Activated CD4-positive, alpha-beta T cell treated with anti-CD3 and anti-CD28 coated beads, Interleukin-2, amount 50 U/mL, for 1 hour (primary cell): Measurements from ENCODE around the gene ATP2B2.

Source experiments
- DNase-seq: peaks from one replicate; pipeline ENCODE4 v3.0.0-alpha.2; 2020

The ATP2B2 gene

GRCh38 chr3:10468613-10469354 is 36.6 kb downstream of the ATP2B2 start:
- DNase-seq = no peak

GRCh38 chr3:10467904-10468612 is 37.3 kb downstream of the ATP2B2 start:
- DNase-seq = no peak

GRCh38 chr3:10467204-10467603 is 38.2 kb downstream of the ATP2B2 start:
- no peak for DNase-seq

- no peak for DNase-seq
Observed at GRCh38 chr3:10466186-10466585, 39.2 kb downstream of the ATP2B2 start.

GRCh38 chr3:10465161-10465560 is 40.2 kb downstream of the ATP2B2 start:
- DNase-seq = no peak

GRCh38 chr3:10463533-10464434 is 41.6 kb downstream of the ATP2B2 start:
- no peak for DNase-seq

GRCh38 chr3:10462641-10463532 is 42.5 kb downstream of the ATP2B2 start:
- DNase-seq = no peak

- DNase-seq = no peak
Observed at GRCh38 chr3:10460951-10461545, 44.3 kb downstream of the ATP2B2 start.

- peak; percentile 49 for DNase-seq
Observed at GRCh38 chr3:10459954-10460754, 45.2 kb downstream of the ATP2B2 start.

GRCh38 chr3:10457560-10457959 is 47.8 kb downstream of the ATP2B2 start:
- DNase-seq = no peak

GRCh38 chr3:10456981-10457380 is 48.4 kb downstream of the ATP2B2 start:
- no peak for DNase-seq

GRCh38 chr3:10455545-10455914 is 49.9 kb downstream of the ATP2B2 start:
- no peak for DNase-seq

- no peak for DNase-seq
Observed at GRCh38 chr3:10454907-10455544, 50.4 kb downstream of the ATP2B2 start.

GRCh38 chr3:10453431-10454163 is 51.8 kb downstream of the ATP2B2 start:
- no peak for DNase-seq

GRCh38 chr3:10450494-10451440 is 54.6 kb downstream of the ATP2B2 start:
- no peak for DNase-seq

- no peak for DNase-seq
Observed at GRCh38 chr3:10449436-10449835, 56.0 kb downstream of the ATP2B2 start.

GRCh38 chr3:10448544-10448943 is 56.8 kb downstream of the ATP2B2 start:
- no peak for DNase-seq

GRCh38 chr3:10447527-10448260 is 57.7 kb downstream of the ATP2B2 start:
- no peak for DNase-seq
